Neutrophil (primary cell): Measurements from ENCODE around the gene ENO4.

Experiments
- H3K27ac ChIP-seq: fragments of 200-600 bp; sonication (generic); 2 replicates; pipeline ENCODE4 v1.5.1; 2016; ENCODE audit warnings: mild to moderate bottlenecking, moderate library complexity
- H3K27me3 ChIP-seq: fragments of 200-600 bp; sonication (generic); 2 replicates; pipeline ENCODE4 v1.6.0; 2016; ENCODE audit warnings: mild to moderate bottlenecking
- H3K36me3 ChIP-seq: fragments of 200-600 bp; sonication (generic); 2 replicates; pipeline ENCODE4 v1.5.1; 2017
- H3K4me1 ChIP-seq, 2 experiments: fragments of 200-600 bp in 1 of 2; sonication (generic) in 1 of 2; 1 replicate in 1 of 2; 2 replicates in 1 of 2; pipeline versions ENCODE4 v1.5.1 to v1.6.1; 2013 to 2016; ENCODE audit warnings: low read depth in 1 of 2, low read length in 1 of 2, mild to moderate bottlenecking in 1 of 2, moderate library complexity in 1 of 2; ENCODE audit not compliant: control insufficient read depth in 1 of 2, insufficient read depth in 1 of 2
- H3K4me3 ChIP-seq, 2 experiments: fragments of 200-600 bp in 1 of 2; sonication (generic) in 1 of 2; 1 replicate in 1 of 2; 2 replicates in 1 of 2; pipeline ENCODE4 v1.5.1; 2013 to 2016; ENCODE audit warnings: low read depth in 1 of 2, low read length in 1 of 2, mild to moderate bottlenecking in 1 of 2, moderate library complexity in 1 of 2
- H3K9me3 ChIP-seq: fragments of 200-600 bp; sonication (generic); 2 replicates; pipeline ENCODE4 v1.5.1; 2016
- TF ChIP-seq, protein P1 (sequence below): fragments of 200-600 bp; sonication (generic); IDR thresholded peaks from 2 replicates; pipeline ENCODE4 v1.5.1; 2016; ENCODE audit warnings: antibody characterized with exemption

The ENO4 gene

DNA sequence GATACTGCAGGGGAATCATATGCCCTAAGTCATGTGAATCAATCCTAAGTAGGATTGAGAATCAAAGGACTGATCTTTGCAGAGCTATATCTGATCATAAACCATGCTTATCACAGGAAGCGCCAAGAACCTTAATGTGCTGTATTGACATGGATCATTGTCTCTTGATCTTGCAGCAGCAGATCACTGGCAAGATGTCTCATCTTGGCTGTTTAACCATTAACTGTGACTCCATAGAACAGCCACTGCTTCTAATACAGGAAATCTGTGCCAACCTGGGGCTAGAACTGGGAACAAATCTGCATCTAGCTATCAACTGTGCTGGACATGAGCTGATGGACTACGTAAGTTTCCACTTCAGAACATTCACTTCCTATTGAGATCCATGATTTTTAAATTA lies 21.6 kb downstream of the ENO4 start:
- Histone ChIP-seq H3K9me3 (no peaks in the 10 kb centered on the region), H3K36me3 (no peaks in the 10 kb centered on the region), H3K4me3 (no peak overlapping the region), H3K27me3 (peaks cover 35% of the 10 kb centered on the region), H3K4me1 (no peaks in the 10 kb centered on the region), H3K27ac (no peak overlapping the region)
- TF ChIP-seq, protein P1, sequence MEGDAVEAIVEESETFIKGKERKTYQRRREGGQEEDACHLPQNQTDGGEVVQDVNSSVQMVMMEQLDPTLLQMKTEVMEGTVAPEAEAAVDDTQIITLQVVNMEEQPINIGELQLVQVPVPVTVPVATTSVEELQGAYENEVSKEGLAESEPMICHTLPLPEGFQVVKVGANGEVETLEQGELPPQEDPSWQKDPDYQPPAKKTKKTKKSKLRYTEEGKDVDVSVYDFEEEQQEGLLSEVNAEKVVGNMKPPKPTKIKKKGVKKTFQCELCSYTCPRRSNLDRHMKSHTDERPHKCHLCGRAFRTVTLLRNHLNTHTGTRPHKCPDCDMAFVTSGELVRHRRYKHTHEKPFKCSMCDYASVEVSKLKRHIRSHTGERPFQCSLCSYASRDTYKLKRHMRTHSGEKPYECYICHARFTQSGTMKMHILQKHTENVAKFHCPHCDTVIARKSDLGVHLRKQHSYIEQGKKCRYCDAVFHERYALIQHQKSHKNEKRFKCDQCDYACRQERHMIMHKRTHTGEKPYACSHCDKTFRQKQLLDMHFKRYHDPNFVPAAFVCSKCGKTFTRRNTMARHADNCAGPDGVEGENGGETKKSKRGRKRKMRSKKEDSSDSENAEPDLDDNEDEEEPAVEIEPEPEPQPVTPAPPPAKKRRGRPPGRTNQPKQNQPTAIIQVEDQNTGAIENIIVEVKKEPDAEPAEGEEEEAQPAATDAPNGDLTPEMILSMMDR, result no peak

DNA sequence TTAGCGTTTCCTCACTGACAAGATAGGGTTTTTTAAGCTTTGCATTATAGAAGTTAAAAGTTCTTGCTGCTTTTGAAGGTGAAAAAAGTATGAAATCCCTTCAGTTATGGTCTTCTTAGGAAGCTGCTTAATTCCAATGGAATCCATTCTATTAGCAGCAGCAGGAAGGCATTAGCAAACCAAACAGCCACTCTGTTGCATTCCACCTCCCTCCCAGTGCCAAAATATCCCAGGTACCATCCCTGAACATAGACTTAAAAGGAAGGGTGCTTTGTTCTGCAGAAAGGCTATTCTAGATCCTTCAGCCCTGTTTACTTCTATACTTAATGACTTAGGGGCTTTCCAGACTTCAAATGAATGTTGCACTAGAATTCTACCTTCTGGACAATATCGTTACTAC lies 23.8 kb downstream of the ENO4 start:
- Histone ChIP-seq H3K36me3 (no peaks in the 10 kb centered on the region), H3K4me3 (no peak overlapping the region), H3K27ac (no peak overlapping the region), H3K4me1 (no peaks in the 10 kb centered on the region), H3K27me3 (peaks cover 35% of the 10 kb centered on the region), H3K9me3 (no peaks in the 10 kb centered on the region)
- TF ChIP-seq, protein P1, result no peak

DNA sequence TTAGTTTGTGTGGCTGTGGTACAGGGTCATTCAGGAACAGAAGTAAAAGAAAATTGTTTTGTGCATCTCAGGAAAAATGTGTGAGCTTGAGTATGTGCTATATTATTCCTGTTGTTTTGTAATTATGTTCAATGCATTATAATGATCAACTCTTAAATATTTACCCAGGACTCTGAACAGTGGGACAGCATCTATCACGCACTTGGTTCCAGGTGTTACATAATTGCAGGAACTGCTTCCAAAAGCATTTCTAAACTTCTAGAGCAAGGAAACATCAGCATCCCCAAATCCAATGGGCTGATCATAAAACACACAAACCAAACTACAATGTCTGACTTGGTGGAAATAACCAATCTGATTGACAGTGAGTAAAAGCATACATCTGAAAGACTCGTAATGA lies 26.6 kb downstream of the ENO4 start:
- no peaks in the 10 kb centered on the region for H3K4me1 ChIP-seq
- no peak overlapping the region for H3K27ac ChIP-seq
- peaks cover 38% of the 10 kb centered on the region for H3K27me3 ChIP-seq
- H3K4me3 ChIP-seq, result no peak overlapping the region
- TF ChIP-seq, protein P1, result no peak
- H3K36me3 ChIP-seq, result no peaks in the 10 kb centered on the region
- no peaks in the 10 kb centered on the region for H3K9me3 ChIP-seq

DNA sequence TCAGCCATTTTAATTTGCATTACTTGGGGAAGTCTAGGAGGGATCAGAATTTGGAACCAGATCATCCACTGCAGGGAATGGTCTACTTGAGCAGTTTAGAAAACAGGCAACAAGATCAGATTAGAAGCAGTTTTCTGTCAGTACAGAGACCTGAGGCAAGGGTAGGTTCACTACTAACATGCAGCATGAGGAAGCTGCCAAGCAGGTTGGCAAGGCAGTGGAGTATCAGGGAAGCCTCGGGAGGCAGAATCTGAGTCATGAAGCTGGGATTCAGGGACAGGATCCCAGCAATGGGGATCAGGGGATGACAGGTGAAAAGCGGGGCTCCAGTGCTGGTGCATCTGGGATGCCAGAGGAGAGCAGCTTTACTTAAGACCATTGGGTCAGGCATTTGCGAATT lies 28.1 kb downstream of the ENO4 start:
- H3K27ac ChIP-seq, result no peak overlapping the region
- TF ChIP-seq, protein P1, result no peak
- H3K4me1 ChIP-seq, result no peaks in the 10 kb centered on the region
- peaks cover 42% of the 10 kb centered on the region for H3K27me3 ChIP-seq
- H3K36me3 ChIP-seq, result no peaks in the 10 kb centered on the region
- no peak overlapping the region for H3K4me3 ChIP-seq
- no peaks in the 10 kb centered on the region for H3K9me3 ChIP-seq

DNA sequence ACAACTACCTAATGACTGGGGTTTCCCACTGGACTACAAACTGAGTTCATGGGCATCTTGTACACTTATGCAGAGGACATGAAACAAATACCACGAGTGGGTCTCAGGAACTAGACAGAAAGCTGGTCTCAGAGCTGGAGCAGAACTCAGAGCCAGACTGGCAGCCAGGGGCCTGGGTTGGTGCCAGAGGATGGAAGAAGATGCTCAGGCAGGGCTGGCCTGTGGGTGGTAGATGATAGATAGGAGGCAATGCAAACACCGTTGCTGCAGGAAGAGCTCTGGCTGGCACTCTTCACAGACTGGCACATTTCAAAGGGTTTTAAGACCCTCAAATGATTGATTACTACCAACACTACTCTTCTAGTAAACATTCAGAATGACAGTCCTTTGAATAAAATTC lies 28.8 kb downstream of the ENO4 start:
- peaks cover 41% of the 10 kb centered on the region for H3K27me3 ChIP-seq
- no peak overlapping the region for H3K27ac ChIP-seq
- H3K4me1 ChIP-seq, result no peaks in the 10 kb centered on the region
- H3K36me3 ChIP-seq, result no peaks in the 10 kb centered on the region
- H3K9me3 ChIP-seq, result no peaks in the 10 kb centered on the region
- H3K4me3 ChIP-seq, result no peak overlapping the region
- TF ChIP-seq, protein P1, result no peak

DNA sequence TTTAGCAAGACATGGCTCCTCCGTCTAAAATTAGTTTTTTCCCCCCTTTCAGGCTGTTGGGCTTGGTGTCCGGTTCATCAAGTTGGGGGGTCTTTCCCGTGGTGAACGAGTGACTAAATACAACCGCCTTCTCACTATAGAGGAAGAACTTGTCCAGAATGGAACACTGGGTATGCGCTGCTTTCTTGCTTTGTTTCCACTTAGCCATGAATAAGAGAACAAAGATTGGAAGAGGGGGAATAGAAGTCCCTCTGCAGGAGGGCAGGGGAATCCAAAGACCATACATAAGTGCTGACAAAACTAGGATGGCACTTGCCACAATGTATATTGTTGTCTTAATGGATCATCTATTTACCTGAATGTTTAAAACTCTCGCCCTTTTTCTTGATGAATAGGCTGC lies 30.5 kb downstream of the ENO4 start:
- no peak overlapping the region for H3K27ac ChIP-seq
- H3K4me1 ChIP-seq, result no peaks in the 10 kb centered on the region
- H3K4me3 ChIP-seq, result no peak overlapping the region
- H3K27me3 ChIP-seq, result peaks cover 29% of the 10 kb centered on the region
- H3K36me3 ChIP-seq, result no peaks in the 10 kb centered on the region
- no peaks in the 10 kb centered on the region for H3K9me3 ChIP-seq
- TF ChIP-seq, protein P1, result no peak
